GM12875 (cell line): ENCODE data around the gene SENP6.

Experiments
- H3K4me3 ChIP-seq: one replicate; pipeline ENCODE4 v1.5.1; 2011; ENCODE audit warnings: low read depth, low read length, control low read depth
- CTCF ChIP-seq: IDR thresholded peaks from 2 replicates; pipeline ENCODE4 v1.5.1; 2011; ENCODE audit warnings: low read depth, mild to moderate bottlenecking, control low read depth, inconsistent platforms, low read length, moderate library complexity, borderline replicate concordance; ENCODE audit not compliant: insufficient read depth

The SENP6 gene

GRCh38 chr6:75619230-75619899 is 17.7 kb downstream of the SENP6 start:
- TF ChIP-seq CTCF = no peak
- no peak overlapping the region for H3K4me3 ChIP-seq

GRCh38 chr6:75620381-75621304 is 19.0 kb downstream of the SENP6 start:
- no peak overlapping the region for H3K4me3 ChIP-seq

GRCh38 chr6:75621846-75622245 is 20.2 kb downstream of the SENP6 start:
- no peak for TF ChIP-seq CTCF
- no peak overlapping the region for H3K4me3 ChIP-seq

More at GRCh38 chr6:75620381-75621304, 19.0 kb downstream of the SENP6 start:
- TF ChIP-seq CTCF = no peak

- no peak for TF ChIP-seq CTCF
- no peak overlapping the region for H3K4me3 ChIP-seq
Measured at GRCh38 chr6:75623491-75623890, 21.8 kb downstream of the SENP6 start.

- H3K4me3 ChIP-seq = no peak overlapping the region
- no peak for TF ChIP-seq CTCF
Measured at GRCh38 chr6:75624335-75624734, 22.7 kb downstream of the SENP6 start.

GRCh38 chr6:75624988-75625387 is 23.3 kb downstream of the SENP6 start:
- no peak overlapping the region for H3K4me3 ChIP-seq
- no peak for TF ChIP-seq CTCF
